GM12878 (cell line): ENCODE data around the gene SYNGR2. TPM values are rescaled to one million over a fixed set of nuclear protein-coding genes. Genes with fewer than 3 reads are reported as not detected.

ENCODE experiments used
- ATAC-seq: fragments of 200-7000 bp; cut with Tn5 transposase; 3 replicates; pipeline ENCODE4 v1.9.1; 2020; ENCODE audit warnings: mild to moderate bottlenecking, moderate library complexity
- BruUV-seq: library from RNA; stranded (reverse); fragments of 400-500 nt; replicated peaks from 2 replicates; lab custom pipeline; 2021; lab: Mats Ljungman, UMichigan
- CTCF ChIA-PET: fragments of 300-600 bp; sonication (Branson Sonifier 250); formaldehyde crosslinking; extraction: SDS; loops from one replicate; lab custom pipeline; 2021; ENCODE audit warnings: inconsistent platforms; lab: Yijun Ruan, JAX
- POLR2A ChIA-PET: fragments of 350-600 bp; formaldehyde crosslinking; extraction: SDS; loops from one replicate; lab custom pipeline; 2021; ENCODE audit warnings: inconsistent platforms; lab: Charles Lee
- RAD21 ChIA-PET: fragments of 300-600 bp; sonication (Branson Sonifier 250); formaldehyde crosslinking; loops from one replicate; lab custom pipeline; 2023; ENCODE audit warnings: antibody characterized with exemption; ENCODE audit not compliant: unreplicated experiment; lab: Charles Lee
- SMC1A ChIA-PET: fragments of 300-600 bp; sonication (Branson Sonifier 250); formaldehyde crosslinking; loops from one replicate; lab custom pipeline; 2023; ENCODE audit not compliant: unreplicated experiment, uncharacterized antibody; lab: Charles Lee
- DNase-seq: peaks from one replicate; pipeline ENCODE4 v3.0.0-alpha.2; 2011; ENCODE audit warnings: low read depth, low spot score
- FAIRE-seq: peaks from 3 replicates; lab custom pipeline; 2011; peaks lifted over from hg19 to GRCh38; lab: Jason Lieb, UNC
- H2AFZ ChIP-seq: 2 replicates; pipeline ENCODE4 v1.6.0; 2011; ENCODE audit warnings: low read depth, low read length, control low read depth; ENCODE audit not compliant: control insufficient read depth
- H3K27ac ChIP-seq: 2 replicates; pipeline ENCODE4 v1.5.1; 2011; ENCODE audit warnings: control low read depth; ENCODE audit not compliant: control insufficient read depth, insufficient read depth
- H3K27me3 ChIP-seq, 2 experiments: replicated peaks in 1 of 2; 2 replicates each; pipeline versions ENCODE4 v1.6.0 to v1.6.1; 2011; ENCODE audit warnings: low read length in 1 of 2; ENCODE audit not compliant: control insufficient read depth in 2 of 2, insufficient read depth in 2 of 2
- H3K36me3 ChIP-seq, 2 experiments: 2 replicates each; pipeline ENCODE4 v1.5.1; 2011; ENCODE audit warnings: low read length in 1 of 2; ENCODE audit not compliant: control insufficient read depth in 2 of 2, insufficient read depth in 2 of 2
- H3K4me1 ChIP-seq: 2 replicates; pipeline ENCODE4 v1.6.1; 2011; ENCODE audit warnings: mild to moderate bottlenecking, low read length, moderate library complexity, mixed read lengths; ENCODE audit not compliant: control insufficient read depth, insufficient read depth
- H3K4me2 ChIP-seq: 2 replicates; pipeline ENCODE4 v1.6.0; 2011; ENCODE audit warnings: control low read depth; ENCODE audit not compliant: control insufficient read depth, insufficient read depth
- H3K4me3 ChIP-seq: fragments of 200-600 bp; sonication (generic); 2 replicates; pipeline ENCODE4 v1.5.1; 2016
- H3K79me2 ChIP-seq: 2 replicates; pipeline ENCODE4 v1.6.0; 2011; ENCODE audit warnings: low read length; ENCODE audit not compliant: control insufficient read depth, insufficient read depth
- H3K9ac ChIP-seq: 2 replicates; pipeline ENCODE4 v1.8.0; 2011; ENCODE audit warnings: low read length, control low read depth, mixed read lengths; ENCODE audit not compliant: control insufficient read depth, insufficient read depth
- H3K9me3 ChIP-seq: replicated peaks from 3 replicates; pipeline ENCODE4 v1.5.1; 2011; ENCODE audit warnings: mild to moderate bottlenecking, low read length; ENCODE audit not compliant: control insufficient read depth, insufficient read depth
- H4K20me1 ChIP-seq: 2 replicates; pipeline ENCODE4 v1.6.0; 2011; ENCODE audit not compliant: control insufficient read depth, insufficient read depth
- CBX3 ChIP-seq: fragments of 200-600 bp; sonication (generic); IDR thresholded peaks from 2 replicates; pipeline ENCODE4 v1.6.1; 2016; ENCODE audit warnings: low read depth, borderline replicate concordance
- MLLT1 ChIP-seq: fragments of 450-650 bp; IDR thresholded peaks from 2 replicates; pipeline ENCODE4 v1.6.1; 2016; ENCODE audit warnings: mild to moderate bottlenecking
- RAD51 ChIP-seq: fragments of 450-650 bp; IDR thresholded peaks from 2 replicates; pipeline ENCODE4 v1.6.1; 2016; ENCODE audit warnings: moderate library complexity, mild to moderate bottlenecking, inconsistent platforms
- ZZZ3 ChIP-seq: IDR thresholded peaks from 2 replicates; pipeline ENCODE4 v1.6.1; 2011; ENCODE audit warnings: low read depth; ENCODE audit not compliant: control insufficient read depth, insufficient read length
- WGBS: methylation state at CpG from one replicate; pipeline ENCODE4 v1.1.6; 2016; ENCODE audit warnings: low lambda C conversion rate; ENCODE audit not compliant: insufficient replicate concordance, insufficient coverage; ENCODE audit errors: missing lambda C conversion rate; 5-methylcytosine and 5-hydroxymethylcytosine counted together
- in situ Hi-C: fragments of 300-500 bp; cut with MboI; formaldehyde crosslinking; loops from 9 replicates; pipeline ENCODE4 v1.14.3; 2018; ENCODE audit warnings: mixed read lengths
- intact Hi-C: fragments of 100-400 bp; cut with micrococcal nuclease; formaldehyde crosslinking; loops from one replicate; pipeline ENCODE4 v1.14.2; 2022; ENCODE audit not compliant: unreplicated experiment
- polyA plus RNA-seq, 11 experiments: library from polyadenylated mRNA; depleted of rRNA in 4 of 11; unstranded in 6 of 11; stranded (reverse) in 5 of 11; fragments of >200 nt; fragmentation: Nextera tagmentation in 4 of 11; fragmentation: Illumina TruSeq in 1 of 11; extraction: Ambion mirVana in 4 of 11; extraction: Trizol in 1 of 11; gene quantifications; 1 replicate in 1 of 11; 2 replicates in 10 of 11; pipeline versions ENCODE4 v1.2.1 to v1.2.3, GENCODE V29; 2011 to 2016; ENCODE audit warnings: inconsistent platforms in 2 of 11, missing spikeins in 2 of 11, low read depth in 1 of 11
- total RNA-seq, 4 experiments: library from RNA; depleted of rRNA in 3 of 4; stranded (reverse); fragments of >200 nt in 3 of 4; fragmentation: Illumina TruSeq in 1 of 4; extraction: Trizol in 1 of 4; gene quantifications; 2 replicates each; pipeline versions ENCODE4 v1.2.1 to v1.2.3, GENCODE V29; 2013 to 2021

Gene SYNGR2
- total and polyA plus RNA-seq, 10 of the 15 experiments (the other 5 are each of a cell fraction or from before 2014, with no cell fraction given), result 4.4 to 529 (median 261) TPM

GRCh38 chr17:78184868-78185267 is 16.5 kb downstream of the SYNGR2 start:
- TF ChIP-seq CBX3, result no peak
- no peak for TF ChIP-seq RAD51
- TF ChIP-seq MLLT1, result no peak
- TF ChIP-seq ZZZ3, result no peak
- no peak overlapping the region for H3K4me3 ChIP-seq
- H3K36me3 ChIP-seq, result peaks cover 3% of the 10 kb centered on the region in 2 experiments; a peak in 3 of 4 replicates
- no peak for ATAC-seq
- no peak overlapping the region for H3K27ac ChIP-seq
- H3K9ac ChIP-seq, result no peak overlapping the region
- intact Hi-C loops, result loop anchor here (5.0 kb wide), 1 partner anchor 67 kb away; no protein-coding TSS in a partner anchor
- SMC1A ChIA-PET, result no interaction called here
- H3K27me3 ChIP-seq, result no peaks in the 10 kb centered on the region
- no TSS peak for BruUV-seq
- peak overlapping the region; percentile 40 for H3K4me2 ChIP-seq
- peaks cover 15% of the 10 kb centered on the region; the same call in 1 of the 2 replicates for H3K4me1 ChIP-seq
- no peak for DNase-seq
- POLR2A ChIA-PET, result interaction anchor here (1.1 kb wide), 1 partner anchor 26 kb away, joined by 3 read pairs; no protein-coding TSS in a partner anchor
- no peaks in the 10 kb centered on the region for H3K9me3 ChIP-seq
- no peaks in the 10 kb centered on the region for H4K20me1 ChIP-seq
- no peak for FAIRE-seq
- H2AFZ ChIP-seq, result no peak overlapping the region
- WGBS, result 98% methylated on average over 9 of the region's 9 CpGs
- peaks cover 38% of the 10 kb centered on the region for H3K79me2 ChIP-seq
- in situ Hi-C loops, result no loop called here
- RAD21 ChIA-PET, result no interaction called here
- CTCF ChIA-PET, result interaction anchor here (0.6 to 3.7 kb wide), 5 partner anchors 9 to 99 kb away, joined by 3 to 54 read pairs (median 4); no protein-coding TSS in a partner anchor
